Hematopoietic multipotent progenitor cell treated with erythropoietin and hydrocortisone succinate and interleukin-3 and kit ligand, for 15 days (in vitro differentiated cells): ENCODE results near the gene STK39.

Experiments used
- DNase-seq: peaks from one replicate; pipeline ENCODE4 v3.0.0-alpha.2; 2015; ENCODE audit warnings: low spot score

The STK39 gene

DNA sequence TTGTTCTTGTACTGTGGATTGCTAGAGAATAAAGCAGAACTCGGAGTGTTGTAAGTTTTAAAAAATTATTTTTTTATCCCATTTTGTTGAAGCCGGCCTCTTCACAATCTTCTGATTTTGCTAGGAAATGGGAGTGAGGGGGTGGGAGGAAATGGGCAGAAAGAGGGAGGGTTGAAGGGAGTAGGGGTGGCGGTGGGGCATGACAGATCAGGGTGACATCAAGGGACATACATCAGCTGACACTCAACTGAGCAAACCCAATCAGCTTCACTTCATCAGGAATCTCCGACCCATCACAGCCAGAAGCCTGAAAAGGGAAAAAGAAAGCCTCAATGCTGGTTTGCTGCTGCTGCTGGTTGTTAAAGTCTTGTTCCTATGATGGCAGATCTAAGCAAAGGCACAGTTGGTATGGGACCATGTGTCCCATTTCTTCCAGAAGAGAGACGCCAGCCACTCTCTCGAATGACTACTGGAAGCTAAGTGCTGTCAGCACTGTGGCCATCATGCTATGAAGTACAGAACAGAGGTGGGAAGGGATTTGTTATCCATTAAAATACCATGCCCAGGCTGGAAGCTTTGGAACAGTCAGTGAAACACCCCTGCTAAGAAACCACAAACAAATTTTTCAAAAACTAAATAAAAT, 292.0 kb downstream of the STK39 start:
- DNase-seq, result no peak

DNA sequence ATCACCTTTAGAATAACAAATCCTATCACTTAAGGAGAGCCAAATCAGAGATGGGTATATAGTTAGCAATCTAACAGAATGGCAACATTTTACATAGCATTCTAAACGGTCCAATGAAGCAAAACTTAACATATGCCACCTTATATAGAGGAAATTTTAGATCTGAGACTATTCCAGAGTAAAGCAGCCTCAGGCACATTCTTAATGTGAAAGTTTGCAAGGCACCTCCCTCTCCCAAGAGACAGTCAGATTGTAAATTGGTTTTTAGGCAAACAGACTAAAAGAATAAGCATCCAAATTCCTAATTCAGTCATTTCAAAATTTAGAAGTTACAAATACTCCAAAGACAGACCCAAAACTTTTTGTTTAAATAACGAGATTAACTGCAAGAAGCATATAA, 292.9 kb downstream of the STK39 start:
- DNase-seq, result no peak

DNA sequence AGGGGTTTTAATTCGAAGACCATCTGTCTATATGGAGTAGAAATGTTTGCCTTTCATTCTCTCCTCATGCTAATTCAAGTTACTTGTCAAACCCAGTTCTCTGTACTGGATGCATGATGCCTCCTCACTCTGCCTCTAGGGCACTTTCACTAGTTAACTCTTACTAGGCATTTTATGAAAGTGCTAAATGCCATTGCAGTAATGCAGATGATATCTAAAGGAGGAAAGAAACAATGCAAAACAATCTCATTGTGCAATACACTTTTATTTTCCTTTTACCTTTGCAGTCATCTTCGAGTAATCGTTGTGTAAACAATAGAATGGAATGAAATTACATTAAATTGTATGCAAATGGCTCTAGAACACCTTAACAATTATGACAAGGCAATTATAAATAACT, 293.6 kb downstream of the STK39 start:
- DNase-seq, result no peak

DNA sequence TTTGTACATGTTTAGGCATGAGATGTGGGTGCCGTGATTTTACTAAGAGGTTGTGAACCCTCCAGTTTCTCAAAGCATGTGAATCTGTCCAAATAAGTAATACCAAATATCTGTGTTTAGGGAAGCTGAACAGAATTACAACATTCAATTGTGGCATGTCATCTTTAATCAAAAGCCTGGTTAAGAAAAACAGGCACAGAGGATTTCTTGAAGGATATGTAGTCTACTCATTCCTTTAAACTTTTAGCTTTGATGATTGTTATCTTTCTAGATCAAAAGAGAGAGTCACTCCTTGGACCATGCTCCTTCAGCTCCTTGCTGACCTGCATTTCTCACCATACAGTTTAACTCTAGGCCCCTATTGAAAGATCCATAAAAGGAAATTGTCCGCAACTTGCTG, 296.8 kb downstream of the STK39 start:
- no peak for DNase-seq

DNA sequence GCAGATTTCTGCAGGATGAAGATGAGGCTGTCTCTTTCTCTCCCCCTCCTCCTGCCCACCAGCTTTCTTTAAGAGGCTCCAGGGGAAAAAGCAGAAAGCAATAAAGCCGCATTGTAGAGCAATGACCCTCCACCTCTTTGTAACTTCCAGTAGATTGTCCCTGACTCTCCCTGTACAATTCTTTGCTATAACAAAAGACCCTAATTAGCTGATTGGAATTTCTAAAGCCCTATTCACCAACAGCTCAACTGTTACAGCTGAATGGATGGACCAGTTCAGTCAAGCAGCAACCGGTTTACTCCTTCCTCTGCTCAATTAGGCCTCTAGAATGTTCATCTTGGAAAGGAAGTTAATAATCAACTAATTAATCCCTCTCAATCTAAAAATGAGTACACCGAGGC, 301.0 kb downstream of the STK39 start:
- DNase-seq, result no peak

DNA sequence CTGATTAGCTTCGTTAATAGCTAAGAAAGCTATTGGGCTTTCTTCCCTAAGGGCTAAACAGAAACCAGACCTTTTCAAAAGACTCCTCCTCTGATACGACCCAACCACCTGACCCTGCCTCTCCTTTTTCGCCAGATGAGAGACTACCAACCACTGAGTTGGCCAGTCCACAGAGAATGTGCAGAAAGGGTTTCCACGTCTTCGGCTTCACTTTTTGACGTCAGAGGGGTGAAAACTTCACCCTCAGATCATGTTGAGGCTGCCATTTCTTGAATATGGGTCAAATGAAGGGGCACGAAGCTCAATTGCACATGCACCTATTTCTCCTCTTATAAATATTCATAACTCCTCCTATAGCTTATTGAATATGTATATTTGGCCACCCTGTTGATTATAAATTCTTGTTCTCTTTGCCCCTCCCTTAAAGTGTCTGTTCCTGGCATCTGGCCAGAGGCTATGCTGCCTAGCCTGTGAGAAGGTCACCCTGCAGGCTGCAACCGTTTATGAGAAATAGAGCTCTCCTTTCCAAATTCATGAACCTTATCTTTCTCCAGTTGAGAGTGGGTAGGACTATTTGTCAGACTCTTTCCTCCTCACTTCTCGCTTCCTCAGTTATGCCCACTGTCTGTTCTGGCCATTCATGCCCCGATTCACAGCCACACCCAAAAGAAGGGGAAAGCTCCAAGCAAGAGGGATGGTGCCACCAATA, 301.6 kb downstream of the STK39 start:
- no peak for DNase-seq

DNA sequence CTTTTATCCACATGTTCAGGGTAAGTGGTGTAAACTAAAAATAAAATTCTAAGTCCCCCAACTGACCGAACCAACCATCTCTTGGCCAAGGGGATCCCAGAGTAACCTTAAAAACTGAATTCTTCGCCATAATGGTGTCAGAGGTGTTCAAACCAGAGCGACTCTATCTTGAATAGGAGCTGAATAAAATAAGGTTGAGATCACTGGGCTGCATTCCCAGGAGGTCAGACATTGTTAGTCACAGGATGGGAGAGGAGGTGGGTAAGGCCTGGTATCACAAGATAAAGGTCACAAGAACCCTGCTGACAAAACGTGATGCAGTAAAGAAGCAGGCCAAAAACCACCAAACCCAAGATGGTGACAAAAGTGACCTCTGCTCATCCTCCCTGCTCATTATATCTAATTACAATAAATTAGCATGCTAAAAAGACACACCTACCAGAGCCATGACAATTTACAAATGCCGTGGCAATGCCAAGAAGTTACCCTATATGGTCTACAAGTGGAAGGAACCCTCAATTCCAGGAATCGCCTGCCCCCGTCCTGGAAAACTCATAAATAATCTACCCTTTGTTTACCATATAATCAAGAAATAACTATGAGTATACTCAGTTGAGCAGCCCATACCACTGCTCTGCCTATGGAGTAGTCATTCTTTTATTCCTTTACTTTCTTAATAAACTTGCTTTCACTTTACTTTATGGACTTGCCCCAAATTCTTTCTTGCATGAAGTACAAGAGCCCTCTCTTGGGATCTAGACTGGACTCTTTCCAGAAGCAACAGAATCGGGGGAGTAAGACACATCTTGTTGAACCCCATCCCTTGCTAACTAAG, 302.4 kb downstream of the STK39 start:
- DNase-seq, result no peak

DNA sequence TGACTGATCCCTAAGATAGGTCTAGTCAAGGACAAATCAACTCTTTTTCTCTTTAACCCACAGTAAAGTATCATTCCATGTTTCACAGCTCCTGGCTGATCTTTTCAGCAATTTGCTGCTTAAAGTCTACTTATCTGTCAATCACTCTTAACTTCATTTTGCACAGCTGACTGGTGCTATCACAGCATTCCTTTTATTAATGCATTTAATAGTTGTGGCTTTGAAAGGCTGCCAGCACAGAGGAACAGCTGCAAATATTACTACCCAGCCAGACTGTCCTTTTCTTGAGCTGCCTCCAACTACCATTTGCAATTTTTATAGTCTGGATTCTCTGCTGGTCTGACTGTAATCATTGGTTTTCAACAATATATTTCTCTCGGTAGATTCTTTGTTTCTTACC, 303.5 kb downstream of the STK39 start:
- no peak for DNase-seq

DNA sequence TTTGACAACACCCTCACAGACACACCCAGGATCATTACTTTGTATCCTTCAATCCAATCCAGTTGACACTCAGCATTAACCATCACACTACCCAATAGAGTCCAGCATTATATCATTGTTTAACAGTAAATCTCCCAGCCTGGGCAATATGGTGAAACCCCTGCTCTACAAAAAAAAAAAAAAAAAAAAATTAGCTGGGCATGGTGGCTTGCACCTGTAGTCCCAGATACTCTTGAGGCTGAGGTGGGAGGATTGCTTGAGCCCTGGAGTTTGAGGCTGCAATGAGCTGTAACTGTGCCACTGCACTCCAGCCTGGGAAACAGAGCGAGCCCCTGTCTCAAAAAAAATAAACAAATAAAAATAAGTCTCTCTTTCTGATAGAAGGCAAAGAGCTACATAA, 304.0 kb downstream of the STK39 start:
- no peak for DNase-seq

DNA sequence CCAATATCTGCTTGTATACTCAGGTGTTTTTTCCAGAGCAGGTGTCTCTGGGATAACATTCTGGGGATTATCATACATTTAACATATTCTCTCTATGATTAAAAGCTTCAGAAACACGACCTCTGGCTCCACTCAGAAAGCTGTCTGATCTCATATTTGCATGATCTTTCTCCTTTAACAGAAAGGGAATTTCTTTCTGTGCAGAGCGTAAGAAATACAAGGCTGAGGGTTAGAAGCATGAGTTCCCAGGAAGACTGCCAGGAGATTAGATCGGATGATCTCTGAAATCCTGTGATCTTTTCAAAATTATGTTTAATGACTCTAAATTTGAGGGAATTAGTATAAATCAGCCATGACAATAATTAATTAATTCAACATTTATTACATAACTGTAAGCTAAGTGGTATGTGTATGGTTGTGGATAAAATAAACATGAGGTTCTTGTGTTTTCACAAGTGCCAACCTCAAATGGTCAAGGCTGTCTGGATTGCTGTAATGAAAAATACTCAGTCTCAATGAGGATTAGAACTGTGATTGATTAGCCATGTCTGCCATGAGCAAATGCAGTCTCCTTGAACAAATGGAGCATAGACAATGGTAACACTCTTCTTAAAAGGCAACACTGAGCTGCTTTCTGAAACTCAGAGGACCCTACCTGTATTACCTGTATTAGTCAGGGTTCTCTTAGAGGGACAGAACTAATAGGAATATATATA, 304.9 kb downstream of the STK39 start:
- no peak for DNase-seq

DNA sequence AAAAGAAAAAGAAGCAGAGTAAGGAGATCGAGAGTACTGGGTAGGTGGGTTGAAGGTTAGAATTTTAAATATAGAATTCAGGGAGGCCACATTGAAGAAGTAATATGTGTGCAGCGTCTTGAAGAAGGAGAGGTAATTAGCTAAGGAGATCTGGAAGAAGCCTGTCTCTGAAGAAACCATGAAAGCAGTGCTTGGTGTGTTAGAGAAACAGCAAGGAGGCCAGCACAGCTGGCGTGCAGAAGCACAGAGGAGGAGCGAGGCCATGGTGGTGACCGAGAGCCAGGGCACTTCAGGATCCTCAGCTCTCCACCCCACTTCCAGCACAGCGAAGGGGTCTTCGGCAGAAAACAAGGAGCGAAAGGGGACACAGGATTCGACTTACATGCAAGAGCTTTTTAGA, 305.8 kb downstream of the STK39 start:
- no peak for DNase-seq

DNA sequence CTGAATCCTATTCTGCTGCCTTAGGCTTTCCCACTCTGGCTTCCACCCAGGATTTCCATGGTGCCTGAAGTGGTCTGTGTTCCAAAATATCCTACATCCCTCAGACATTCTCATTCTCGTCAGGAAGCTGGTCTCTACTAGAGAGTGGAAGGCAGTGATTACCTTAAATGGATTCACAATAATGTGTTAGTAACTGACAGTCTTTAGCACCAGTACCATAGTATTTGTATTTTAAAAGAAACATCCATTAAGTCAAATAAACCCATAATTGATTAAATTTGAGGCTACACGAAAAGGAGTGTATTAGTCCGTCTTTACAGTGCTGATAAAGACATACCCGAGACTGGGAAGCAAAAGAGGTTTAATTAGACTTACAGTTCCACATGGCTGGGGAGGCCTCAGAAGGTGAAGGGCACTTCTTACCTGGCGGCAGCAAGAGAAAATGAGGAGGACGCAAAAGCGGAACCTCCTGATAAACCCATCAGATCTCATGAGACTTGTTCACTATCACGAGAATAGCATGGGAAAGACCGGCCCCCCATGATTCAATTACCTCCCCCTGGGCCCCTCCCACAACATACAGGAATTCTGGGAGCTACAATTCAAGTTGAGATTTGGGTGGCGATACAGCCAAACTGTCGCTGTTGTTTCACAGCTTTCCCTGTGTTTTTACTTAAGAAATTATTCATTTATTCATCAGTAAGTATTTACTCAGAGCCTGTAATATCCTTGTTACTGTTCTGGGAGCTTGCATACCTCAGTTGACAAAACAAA, 306.5 kb downstream of the STK39 start:
- no peak for DNase-seq

DNA sequence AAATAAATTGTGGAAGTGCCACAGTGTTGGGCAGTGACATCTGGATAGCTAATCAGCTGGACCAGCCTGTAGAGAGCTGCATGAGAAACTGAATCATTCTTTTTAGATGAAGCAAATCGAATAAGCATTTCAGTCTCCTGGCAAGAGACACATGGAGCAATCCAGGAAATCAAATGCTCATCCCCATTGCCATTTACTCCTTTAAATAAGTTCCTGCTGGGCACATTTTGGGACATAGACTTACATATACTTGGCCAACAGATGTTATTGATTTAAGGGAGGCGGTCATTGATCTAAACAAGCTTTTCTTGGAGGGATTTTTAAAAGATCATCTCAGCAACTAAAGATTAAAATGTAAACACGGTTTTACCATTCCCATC, 307.1 kb downstream of the STK39 start:
- DNase-seq, result no peak

DNA sequence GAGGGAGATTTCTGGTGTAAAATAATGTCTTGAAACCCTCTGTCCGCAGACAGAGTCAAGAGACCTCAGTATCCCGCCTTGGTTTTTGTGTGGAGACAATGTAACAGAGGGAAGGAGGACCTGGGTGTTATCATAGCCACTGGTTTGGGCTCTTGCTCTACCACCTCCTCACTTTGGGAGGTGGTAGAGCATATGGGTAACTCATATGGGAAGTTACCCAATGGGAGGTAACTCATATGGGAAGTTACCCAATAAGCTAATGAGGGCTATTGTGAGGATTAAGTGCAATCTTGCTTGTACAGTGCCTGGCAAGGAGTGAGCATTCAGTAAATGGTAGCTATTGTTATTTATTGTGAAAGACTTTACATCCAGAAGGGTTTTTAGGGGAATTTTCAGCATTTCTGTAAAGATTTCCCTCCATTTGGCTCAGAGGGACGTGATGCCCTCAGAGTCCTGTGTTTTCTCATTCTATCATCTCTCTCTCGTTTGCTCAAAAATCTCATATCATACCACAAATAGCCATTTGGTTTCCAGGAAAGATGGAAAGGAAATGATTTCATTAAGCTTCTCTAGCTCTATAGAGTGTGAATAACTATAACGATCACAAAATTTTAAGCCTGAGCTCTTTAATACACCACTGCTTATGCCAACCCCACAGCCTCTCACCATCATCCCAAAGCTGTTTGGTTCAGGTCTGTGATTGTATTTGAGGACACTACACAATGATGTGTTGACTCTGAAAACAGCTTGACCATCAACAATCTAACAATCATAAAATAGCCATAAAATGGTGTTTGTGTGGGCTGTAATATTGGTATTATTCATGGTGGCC, 307.7 kb downstream of the STK39 start:
- no peak for DNase-seq

DNA sequence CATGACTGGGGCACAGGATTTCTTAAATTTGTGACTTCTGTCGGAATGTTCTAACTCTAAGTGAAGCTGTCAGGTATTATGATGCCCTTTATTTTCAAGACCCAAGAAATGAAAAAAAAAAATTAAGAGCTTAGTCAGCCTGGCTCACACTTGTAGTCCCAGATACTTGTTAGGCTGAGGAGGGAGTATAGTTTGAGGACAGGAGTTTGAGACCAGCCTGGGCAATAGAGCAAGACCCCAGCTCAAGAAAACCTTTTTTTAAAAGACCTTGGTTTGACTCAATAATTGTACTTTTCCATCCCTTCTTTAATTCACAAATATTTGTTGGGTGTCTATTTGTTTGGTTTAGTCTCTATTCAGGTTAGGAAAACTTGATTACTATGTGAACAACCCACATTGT, 310.0 kb downstream of the STK39 start:
- DNase-seq, result no peak

DNA sequence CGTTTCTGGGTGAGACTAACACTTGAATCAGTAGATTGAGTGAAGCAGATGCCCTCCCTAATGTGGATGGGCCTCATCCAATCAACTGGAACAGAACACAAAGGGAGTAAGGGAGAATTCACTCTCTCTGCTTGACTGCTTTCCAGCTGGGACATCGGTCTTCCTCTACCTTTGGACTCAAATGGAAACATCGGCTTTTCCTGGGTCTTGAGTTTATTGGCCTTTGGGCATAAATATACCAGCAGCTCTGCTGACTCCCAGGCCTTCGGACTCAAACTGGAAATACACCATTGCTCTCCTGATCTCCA, 311.6 kb downstream of the STK39 start:
- DNase-seq, result no peak

DNA sequence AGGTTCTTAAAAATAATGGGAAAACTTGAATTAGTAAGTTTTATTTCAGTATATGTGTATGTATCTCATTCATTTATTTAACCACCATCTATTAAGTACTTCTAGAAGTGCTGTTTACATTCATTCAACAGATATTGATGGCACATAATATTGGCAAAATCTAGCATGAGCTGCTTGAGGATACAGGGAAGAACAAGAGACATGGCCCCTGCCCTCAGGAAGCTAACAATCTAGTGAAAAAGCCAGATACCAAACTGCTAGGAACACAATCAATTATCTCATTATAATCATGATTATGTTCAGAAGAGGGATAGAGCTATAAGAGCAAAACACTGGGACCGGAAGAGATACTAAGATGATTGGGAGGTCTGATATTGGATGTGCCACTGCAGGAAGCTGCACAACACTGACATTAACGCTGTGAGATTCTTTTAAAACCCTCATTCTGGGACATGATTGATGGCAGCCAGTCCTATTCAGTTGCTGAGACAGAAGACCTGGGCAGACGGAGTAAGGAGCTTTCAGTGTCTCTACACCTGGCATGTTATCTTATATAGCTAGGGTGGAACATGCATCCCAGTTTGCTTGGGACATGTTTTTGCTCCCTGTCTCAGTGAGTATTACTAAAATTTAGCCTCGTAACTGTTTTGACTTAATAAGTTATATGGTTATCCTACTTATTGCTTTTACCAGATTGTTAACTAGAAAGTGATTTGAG, 314.1 kb downstream of the STK39 start:
- no peak for DNase-seq

DNA sequence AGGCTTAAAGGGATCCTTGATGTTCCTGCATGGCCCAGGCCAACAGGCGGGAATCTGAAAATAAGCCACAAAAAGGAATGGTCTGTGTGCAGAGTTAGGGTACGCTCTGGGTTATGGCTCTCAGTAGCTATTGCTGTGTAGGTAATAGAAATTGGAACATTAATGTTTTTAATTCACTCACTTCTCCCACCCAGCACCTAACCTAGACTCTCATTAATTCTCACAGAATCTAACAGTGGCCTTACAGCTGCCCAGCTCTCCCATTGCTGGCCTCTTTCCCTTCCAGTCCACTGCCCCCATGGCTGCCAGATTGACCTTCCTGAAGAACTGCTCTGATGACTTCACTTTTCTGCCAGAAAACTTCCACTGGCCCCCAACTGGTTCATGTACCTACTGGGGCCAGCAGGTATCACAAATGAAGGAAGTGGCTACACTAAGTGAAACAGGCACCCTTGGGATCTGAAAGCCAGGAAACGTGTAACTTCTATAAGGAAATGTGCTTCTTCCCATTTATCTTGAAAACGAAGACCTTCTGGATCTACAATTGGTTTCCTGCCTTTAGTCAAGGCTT, 315.2 kb downstream of the STK39 start:
- DNase-seq, result no peak

DNA sequence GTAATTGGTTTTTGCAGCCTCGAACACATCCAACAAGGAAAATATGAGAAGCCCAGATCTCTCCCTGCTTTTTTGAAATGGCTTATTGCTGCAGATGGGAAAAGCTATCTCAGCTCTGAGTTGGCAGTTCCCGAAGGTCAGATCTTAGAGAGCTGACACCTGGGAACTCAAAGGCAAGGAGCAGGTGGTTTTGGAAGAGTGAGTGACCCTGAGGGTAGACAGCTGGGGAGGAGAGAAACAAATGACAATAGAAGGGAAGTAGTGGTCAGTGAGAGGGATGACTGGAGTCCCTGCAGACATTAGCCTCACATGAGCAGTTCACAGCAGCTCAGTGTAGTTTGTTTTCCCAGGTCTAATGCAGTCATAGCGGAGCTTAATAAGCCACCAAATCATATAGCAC, 317.9 kb downstream of the STK39 start:
- DNase-seq, result no peak

DNA sequence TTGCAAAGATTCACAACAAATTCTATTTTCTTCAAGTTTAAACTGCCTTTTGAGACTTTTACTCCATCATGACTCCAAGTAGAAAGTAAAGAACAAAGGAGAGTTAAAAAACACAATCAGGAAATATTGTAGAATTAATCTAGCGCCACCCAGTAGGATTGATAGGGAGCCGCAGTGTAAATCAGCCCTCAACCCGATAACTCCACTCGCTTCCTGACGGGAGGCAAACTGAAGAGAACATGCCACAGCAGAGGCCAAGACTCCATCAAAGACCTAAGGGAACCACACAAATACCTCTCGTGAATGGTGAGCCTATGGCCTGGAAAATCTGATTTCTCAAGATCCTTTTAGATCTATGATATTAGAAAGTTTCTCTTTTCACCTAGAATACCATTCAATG, 319.0 kb downstream of the STK39 start:
- DNase-seq, result no peak
